Femur (tissue), 1 donor: ENCODE results near the gene PTPN14.

Source experiments
- DNase-seq: peaks from one replicate; pipeline ENCODE4 v3.0.0-alpha.2; 2017

The PTPN14 gene

DNA sequence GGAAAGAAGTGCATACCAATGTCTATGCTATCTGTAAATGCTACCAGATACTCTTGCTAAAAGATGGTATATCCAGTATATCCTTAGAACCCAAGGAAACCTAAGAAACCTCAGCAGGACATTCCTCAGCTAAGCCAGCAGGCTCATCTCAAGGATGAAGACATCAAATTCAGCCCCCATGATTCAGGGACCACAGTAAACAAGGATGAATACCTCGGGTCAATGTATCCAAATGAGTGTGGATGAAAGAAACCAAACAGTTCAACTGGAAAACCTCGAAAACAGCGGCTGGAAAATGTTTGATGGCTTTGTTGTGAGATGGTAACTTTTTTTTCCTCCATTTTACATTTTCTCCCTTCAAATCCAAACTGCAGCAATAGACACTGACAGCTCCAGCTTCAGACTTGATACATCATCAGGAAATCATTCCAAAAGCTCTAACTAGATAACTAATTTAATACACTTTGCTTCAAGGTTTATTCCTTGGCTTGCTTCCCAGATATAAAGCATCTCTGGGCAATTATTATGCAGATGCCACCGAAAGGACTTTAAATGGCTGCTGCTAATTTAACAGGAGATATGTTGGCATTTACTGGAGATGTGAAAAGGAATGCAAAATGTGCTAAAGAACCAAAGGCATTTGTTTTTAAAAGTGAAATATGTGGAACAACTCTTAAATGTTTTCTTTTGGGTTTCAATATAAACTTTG lies 196.8 kb downstream of the PTPN14 start:
- no peak for DNase-seq

DNA sequence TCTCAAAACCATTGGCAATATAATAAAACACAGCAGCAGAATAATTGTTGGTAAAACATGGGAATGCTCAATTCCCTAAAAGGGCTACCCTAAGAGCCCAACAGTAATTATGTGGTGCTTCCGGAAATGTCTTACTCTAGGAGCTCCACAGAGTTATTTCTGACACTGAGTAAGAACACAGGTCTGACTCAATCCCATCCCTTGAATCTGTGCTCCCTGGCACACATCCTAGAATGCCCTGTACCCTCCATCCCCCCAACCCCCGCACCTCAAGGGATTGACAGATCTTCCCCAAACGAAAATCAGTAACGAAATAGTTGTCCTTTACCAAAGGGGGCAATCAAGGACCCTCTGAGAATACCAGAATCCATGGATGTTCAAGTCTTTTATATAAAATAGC lies 198.6 kb downstream of the PTPN14 start:
- no peak for DNase-seq

DNA sequence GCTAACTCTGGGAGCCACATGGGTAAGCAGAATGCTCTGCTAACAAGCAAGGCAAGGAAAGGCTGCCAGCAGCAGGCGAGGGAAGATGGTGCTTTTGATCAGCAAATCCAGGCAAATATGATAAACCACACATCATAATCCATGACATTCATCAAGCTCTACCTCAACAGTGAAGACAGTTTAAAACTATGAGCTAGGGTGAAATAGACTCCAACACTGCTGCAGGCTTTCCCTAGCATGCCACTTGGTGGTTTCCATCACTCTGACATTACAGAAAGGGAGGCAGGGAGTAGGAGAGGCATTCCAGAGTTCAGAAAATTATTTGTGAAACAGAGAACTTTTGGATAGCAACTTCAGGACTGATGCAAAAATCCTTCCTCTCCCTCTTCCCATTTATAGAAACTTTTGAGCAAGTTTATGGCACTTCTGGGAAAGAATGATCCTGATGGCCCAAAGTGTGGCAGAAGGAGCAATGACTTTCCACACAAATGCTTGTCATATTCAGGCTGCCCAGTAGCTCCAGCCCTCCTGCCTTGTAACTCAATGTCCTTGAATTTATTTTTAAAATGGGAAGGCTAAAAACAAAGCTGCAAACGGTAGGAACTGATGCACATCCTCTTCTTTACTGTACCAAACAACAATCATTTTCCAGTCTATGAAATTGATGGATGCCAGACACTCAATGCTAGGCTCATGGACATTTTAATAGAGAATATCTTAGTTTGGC lies 199.7 kb downstream of the PTPN14 start:
- no peak for DNase-seq

DNA sequence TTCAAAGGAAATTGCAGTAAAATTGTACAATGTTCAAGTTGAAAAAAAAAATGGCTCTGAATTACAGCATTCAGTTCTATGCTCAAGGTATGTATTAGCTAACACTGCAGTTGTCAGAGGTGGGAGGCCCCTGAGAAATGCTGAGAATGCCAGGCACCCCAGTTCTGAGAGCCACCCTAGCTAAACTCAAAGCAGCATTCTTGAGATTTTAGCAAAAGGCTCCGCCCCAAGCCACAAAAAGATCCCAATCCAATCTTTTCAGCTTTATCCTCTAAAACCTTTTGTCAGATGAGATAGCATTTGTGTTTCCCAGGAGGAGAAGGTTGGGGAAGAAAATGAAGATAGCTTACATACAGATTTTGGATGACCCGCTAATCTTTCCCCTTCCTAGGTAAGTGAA lies 201.6 kb downstream of the PTPN14 start:
- DNase-seq, result no peak

DNA sequence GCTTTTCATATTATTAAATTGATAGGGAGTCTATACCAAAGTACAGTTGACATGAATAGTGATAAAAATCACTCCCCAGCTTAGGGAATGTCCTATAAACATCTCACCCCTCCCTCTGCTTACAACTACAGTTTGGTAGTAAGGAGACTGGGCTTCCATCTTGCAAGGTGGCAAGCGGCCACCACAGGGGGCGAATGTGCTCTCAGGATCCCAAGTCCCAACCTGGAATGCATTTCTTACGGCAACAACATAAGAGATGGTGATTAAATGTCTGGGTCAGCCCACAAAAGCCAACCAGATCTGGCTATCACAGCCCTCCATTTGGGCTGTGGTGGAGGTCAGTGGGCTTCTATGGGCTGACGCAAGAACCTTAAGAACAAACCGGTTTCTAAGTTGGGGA lies 202.4 kb downstream of the PTPN14 start:
- DNase-seq, result no peak

DNA sequence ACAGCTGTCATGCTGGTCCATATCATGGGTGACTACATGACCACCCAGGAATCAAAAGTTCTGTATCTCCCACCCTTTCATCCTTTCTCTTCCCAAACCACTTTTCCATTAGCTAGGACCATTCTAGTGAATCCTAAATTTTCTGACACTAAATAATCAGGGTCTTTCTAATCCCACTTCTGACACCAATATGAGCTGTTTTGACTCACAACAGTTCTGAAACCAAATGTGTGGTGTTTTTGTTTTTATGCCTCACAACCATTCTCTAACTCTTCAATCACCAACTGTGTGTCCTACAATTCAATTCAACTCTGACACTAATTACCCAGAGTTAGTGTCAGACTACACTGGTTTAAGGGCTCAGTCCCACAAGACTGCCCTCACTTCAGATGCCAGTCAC lies 206.5 kb downstream of the PTPN14 start:
- DNase-seq, result no peak

DNA sequence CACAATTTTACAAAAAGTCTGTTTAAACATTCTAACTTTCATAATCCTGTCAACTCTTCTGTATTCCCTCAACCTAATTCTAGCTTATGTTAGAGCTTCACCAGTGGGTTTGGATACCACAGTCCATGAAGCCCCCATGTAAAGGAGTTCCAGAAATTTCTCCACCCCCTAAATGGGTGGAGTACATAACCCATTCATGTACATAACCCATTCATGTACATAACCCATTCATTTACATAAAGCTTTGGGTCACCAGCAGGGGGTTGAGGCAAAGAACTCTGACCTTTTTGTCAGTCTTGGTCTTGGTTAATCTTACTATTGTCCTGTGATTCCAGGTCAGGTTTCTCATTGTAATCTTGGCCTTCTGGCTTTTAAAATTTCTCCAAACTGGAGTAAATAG lies 208.9 kb downstream of the PTPN14 start:
- DNase-seq, result no peak

DNA sequence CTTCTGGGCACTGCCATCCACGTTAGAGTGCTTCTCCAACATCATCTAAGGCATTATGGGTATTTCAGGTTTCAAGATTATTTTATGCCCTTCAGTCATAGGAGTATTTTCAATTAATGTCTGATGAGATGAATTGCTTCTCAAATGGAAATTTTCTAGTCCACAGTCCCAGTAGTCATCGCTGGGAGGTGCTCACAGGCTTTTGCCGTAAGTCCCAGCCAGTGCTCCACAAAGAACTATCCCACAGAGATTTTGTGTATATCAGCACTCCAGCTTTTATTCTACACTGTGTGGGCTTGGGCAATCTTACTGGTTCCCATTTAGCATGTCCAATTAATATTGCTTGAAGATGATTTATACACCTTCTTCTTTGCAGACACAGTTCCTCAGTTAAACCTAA lies 209.5 kb downstream of the PTPN14 start:
- no peak for DNase-seq

DNA sequence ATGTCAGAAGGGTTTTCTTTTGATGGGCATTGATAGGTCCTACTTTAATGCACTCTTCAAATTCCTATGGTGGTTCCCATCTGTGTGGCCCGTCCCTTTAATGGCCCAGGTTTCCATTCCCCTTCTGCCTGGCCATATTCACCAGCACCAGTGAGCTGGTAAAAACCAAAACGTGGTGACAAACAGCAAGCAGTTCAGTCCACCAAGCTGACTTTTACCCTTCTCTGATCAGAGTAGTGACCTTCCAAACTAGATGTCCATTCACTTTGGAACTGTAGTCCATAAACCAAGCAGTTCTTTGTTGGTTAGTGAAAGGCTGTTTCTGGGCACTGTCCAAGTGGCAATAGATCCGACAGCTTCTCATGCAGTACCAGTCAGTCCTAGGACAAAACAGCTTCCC lies 209.9 kb downstream of the PTPN14 start:
- no peak for DNase-seq

DNA sequence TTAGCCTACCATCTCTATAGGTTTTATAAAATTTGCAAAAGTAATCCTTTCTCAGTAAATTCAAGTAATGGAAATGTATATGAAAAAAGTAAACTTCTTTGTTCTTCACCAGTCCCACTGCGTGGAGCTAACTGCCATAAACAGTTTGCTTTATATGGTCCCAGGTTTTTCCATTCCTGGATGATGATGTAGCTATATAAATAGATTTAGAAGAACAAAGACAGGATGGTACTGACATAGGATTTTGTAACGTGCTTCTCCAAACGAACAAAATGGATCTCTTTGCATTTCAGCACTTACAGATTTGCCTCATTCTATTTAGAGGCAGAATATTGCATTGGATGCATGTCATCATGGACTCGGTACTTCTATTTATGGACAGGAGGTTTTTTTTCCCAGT lies 213.2 kb downstream of the PTPN14 start:
- no peak for DNase-seq

DNA sequence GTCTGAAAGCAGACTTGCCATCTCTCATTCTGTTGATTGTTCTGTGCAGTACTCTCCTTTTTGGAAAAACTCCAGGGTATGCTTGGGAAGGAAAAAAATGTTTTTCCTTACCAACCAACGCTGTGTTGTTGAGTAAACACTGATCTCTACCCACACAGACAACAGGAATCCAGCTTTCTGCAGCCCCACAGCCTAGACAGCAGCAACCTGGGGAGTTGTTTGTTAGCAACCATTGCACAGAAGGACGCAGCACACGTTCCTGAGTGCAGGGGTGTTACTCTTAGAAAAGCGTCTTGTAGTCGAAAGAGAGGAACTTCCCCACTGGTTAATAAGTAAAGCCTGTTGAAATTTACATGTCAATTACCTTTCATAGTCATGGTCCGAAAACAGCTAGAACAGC lies 213.9 kb downstream of the PTPN14 start:
- DNase-seq, result peak; percentile 51

DNA sequence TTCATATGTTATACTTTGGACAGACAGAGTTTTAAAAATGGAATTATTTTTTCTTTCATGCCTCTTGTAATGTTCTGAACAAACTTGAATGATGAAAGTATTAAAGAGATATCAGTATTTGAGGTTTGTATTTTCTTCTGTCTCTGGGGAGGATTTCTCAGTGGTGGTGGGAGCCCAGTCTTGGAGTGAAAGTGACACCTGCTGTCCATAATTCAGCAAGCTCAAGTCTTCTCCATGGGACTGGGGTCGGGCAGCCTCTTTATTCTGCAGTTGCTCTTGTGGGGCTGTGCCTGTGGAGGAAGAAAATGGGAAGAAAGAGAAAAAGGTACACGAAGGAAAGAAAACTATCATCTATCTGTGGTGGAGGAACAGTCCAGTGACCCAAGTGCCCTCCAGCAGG lies 214.4 kb downstream of the PTPN14 start:
- no peak for DNase-seq

DNA sequence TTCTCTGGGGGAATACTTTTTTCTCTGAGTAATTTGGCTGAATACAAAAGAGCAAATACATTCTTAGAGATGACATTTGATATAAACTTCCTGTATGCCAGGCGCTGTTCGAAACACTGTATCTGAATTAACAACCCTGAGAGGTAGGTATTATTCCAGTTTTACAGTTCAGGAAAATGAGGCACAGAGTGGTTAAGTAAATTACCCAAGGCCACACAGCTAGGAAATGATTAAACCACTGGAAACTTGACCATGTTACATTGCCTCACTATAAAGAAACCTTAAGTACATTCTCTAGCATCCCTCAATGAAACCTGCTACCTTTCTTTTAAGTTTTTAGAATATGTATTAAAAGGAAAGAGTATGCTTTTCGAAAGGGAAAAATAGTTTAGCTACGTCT lies 215.8 kb downstream of the PTPN14 start:
- DNase-seq, result no peak

DNA sequence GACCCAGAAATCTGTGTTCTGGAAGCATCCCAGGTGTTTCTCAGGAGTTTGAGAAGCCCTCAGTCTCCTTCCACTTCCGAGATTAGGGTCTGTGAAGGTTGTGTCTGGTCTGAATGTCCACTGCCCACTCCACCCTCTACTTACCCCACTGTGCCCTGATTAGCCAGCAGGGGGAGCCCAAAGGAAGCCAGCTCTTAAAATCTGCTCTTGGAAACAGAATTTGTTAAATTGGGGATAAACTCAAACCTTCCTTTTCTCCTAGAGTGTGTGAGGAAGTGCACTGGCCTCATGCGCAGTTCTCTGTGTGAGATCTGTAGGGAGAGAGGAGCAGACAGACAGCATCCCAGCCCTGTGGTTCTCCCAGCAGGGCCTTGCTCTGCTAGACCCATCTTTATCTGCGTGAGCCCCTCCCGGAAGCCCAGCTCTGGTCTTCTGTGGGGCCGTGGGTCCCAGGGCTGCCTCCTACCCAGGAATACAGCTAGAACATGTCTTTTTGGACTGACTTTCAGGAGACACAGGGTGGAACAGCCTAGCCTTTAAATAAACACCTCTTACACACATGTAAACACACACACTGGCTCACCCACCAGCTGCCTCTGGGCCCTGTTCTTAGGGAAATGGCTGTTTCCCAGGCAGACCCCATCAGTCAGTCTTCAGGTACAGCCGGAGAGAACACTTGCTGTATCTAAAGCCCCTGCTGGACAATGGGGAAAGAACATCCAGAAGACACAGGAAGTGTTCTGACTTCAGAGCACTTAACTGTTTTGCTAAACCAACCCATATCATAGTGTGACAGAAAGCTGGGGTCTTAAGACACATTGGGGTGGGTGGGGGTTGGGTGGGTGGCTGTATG lies 218.2 kb downstream of the PTPN14 start:
- peak; percentile 77 for DNase-seq

DNA sequence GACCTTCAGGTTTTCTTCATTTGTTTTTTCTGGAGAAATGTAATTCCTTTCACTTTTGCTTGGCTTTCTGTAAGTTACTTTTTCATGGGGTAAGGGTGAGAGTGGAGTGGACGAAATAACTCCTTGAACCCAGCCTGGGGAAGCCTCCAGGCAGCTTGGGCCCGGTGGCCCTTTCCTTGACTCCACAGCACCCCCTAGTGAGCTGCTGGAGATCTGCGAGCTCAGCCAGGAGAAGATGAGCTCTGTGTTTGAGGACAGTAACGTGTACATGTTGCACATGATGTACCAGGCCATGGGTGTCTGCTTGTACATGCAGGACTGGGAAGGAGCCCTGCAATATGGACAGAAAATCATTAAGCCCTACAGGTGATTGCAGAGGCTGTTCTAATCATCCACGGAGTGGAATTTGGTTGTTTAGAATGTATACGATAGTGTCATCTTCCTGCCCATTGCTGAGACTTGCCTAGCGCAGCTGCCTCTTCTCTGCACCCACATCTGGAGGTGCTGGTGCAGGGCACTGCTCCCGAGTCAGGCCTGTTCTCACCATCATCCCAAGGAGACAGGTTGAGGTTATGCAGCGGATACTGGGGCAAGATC lies 219.5 kb downstream of the PTPN14 start:
- no peak for DNase-seq

DNA sequence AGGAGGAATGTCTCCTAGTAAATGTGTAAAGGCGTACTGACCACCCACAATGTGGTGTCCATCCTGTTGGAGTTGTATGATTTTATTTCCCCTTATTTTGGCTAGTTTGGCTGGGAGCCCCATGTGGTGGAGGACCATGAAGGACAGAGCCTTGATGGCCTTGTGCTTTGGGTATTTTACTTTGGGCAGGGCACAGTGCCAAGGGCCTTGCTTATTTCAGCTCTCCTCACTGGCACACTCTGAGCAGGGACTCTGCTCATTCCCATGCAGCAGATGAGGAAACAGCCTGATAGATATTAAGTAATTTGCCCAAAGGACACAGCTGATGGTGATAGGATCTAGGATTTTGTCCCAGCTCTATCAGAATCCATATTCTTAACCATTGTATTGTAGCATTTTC lies 220.2 kb downstream of the PTPN14 start:
- DNase-seq, result no peak

DNA sequence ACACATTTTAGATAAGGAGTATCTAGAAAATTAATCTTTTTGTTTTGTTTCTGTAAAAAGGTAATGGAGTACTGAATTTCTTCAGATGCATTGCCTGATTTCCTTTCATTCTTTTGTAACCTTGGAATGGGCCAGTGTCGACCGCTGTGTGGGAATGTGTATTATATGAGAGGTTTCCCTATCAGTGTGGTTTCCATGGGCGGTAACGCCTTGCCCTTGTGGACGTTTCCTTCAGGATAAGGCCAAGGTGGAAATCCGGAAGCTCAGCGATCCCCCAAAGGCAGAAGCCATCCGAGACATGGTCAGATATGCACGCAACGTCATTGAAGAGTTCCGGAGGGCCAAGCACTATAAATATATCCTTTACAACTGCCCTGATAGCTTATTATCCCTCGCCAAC lies 220.7 kb downstream of the PTPN14 start:
- DNase-seq, result no peak

DNA sequence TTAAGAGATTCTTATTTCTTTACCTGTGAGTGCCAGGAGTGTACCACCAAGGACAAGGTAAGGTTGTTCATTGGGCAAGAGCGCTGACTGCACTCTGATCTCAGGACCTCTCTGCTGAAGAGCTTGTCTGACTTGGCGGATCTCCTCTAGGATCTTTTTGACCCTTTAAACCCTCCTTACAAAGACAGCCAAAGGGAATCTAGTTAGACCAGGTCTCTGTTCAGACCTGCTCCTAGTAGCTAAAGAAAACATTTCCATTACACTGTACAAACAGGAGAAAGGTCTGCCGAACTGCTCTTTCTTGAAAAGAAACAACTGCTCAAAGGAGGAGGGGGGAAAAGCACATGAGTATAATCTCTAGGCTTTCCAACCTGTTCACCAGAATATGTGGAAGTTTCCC lies 221.2 kb downstream of the PTPN14 start:
- no peak for DNase-seq

DNA sequence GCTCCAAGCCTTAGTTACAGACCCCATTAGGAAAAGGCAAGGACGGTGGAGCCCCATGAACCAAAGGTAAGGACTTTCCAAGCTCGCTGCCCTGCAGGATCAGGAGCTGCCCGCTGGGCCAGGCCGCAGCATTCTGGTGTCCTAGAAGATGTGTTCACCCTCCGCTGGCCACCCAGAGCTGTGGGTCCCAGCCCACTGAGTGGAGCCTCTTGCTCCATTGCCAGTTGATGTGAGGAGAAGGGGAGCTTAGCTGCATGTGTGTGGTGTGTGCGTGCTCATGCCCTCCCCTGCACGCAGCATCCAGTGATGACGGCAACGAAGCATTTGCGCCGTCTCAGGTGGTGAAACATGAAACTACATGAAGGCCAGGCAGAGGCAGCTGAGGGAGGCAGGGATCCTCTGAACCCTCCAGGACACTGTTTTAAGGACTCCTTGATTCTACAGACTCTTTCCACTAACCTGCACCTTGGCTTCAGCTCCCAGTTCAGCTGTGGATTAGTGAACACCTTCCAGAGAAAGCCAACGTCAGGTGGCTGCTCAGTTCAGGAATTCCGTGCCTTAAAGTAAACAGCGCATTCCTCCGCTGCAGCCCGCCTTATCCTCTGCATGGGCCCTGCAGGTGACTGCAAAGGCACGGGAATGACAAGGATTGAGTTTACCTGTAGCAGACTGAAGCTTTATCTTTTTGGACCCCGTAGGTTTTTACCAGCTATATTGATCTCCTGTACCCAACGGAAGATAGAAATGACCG lies 221.8 kb downstream of the PTPN14 start:
- DNase-seq, result no peak

DNA sequence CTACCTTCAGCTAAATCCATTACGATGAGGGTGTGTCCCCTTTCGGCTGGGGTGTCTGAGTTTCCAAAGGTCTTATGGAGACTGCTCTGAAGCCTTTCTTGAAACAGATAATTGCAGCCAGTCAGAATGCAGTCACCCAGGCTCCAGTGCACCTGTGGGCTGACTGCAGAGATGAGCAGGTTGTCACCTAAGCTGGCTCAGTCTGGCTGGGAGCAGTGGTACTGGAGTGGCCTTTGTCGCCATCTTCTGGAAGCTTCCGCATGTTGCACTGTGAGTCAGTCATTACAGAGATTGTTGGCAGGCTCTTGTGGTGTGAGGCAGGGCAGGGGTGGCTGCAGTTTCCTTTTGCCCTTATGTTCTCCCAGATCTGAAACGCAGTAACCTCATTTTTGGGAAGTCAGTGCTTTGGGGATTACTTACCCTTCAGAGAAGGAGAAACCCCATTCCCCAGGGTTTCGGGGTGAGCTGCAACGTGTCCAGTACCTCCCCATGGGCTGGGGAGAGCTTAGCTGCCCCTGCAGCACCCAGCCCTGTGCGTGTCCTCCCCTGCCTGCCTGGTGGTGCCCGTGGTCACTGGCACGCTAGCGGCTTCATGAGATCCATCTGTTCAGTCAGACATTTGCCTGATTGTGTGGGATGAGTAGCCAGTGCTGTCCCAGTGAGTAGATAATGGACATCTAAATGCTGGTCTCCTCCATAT lies 222.5 kb downstream of the PTPN14 start:
- DNase-seq, result peak; percentile 86

DNA sequence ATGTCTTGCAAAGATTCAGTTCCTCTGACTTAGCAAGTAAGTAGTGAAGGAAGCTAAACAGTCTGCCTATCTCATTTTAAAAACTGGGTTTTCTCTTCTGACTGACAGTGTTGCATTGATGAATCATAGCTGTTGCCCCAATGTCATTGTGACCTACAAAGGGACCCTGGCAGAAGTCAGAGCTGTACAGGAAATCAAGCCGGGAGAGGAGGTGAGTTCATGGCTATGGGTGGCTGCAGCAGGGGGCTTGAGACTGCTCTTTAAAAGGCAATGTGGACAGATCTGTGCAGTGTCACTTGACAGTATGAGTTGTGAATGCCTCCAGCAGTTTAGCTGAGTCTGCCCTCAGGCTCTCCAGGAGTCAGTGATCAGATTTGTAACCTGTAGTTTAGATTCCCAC lies 223.9 kb downstream of the PTPN14 start:
- no peak for DNase-seq

DNA sequence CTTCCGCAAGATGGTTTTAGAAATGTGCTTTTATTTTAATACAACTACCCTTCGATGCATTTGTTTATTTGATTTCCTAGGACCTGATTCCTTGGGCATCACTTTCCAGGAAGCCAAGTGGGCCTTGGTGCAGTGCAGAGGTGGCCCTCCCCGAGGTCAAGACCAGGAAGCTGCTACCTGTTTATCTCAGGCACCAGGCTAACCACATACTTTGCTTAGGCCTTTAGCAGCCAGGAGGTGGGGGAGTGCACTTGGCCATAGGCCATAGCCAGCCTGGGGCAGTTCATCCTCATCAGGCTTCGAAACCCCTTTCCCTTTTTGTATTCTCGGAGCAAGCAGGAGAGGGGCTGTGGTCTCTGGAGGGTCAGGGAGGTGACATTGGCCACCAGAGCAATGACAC lies 225.0 kb downstream of the PTPN14 start:
- DNase-seq, result no peak
